Activated CD8-positive, alpha-beta memory T cell treated with anti-CD3 and anti-CD28 coated beads, Interleukin-2, amount 10 ng/mL, durations not matched to agents 7 days and 5 days (primary cell): ENCODE data around the gene SLC25A21. TPM values are rescaled to one million over a fixed set of nuclear protein-coding genes. Genes with fewer than 3 reads are reported as not detected.

Source experiments
- ATAC-seq: fragments of 150-1000 bp; cut with Tn5 transposase; one replicate; pipeline ENCODE4 v1.10.0; 2021; ENCODE audit warnings: moderate library complexity
- CTCF ChIA-PET: fragments of 350-600 bp; sonication (Branson Sonifier 250); formaldehyde crosslinking; loops from one replicate; lab custom pipeline; 2021; ENCODE audit warnings: antibody characterized with exemption; lab: Charles Lee
- DNase-seq: peaks from one replicate; pipeline ENCODE4 v3.0.0-alpha.2; 2020
- H3K27ac Mint-ChIP-seq: one replicate; pipeline ENCODE4 v1.8.0; 2021; ENCODE audit warnings: mild to moderate bottlenecking, mixed read lengths
- H3K27me3 Mint-ChIP-seq: one replicate; pipeline ENCODE4 v1.8.0; 2021; ENCODE audit warnings: mixed read lengths
- H3K36me3 Mint-ChIP-seq: one replicate; pipeline ENCODE4 v1.8.0; 2021; ENCODE audit warnings: mild to moderate bottlenecking, mixed read lengths
- H3K4me1 Mint-ChIP-seq: one replicate; pipeline ENCODE4 v1.8.0; 2021; ENCODE audit warnings: mixed read lengths
- H3K4me3 Mint-ChIP-seq: one replicate; pipeline ENCODE4 v1.8.0; 2021; ENCODE audit warnings: mild to moderate bottlenecking, moderate library complexity, mixed read lengths
- H3K9me3 Mint-ChIP-seq: one replicate; pipeline ENCODE4 v1.8.0; 2022; ENCODE audit warnings: low read depth, mixed read lengths
- total RNA-seq, 2 experiments: library from RNA; stranded (reverse); gene quantifications; one replicate each; pipeline ENCODE4 v1.2.3, GENCODE V29; 2021

SLC25A21 gene
- total RNA-seq, 2 experiments from 2014 or later = not detected

GRCh38 chr14:37023875-37024565, 148.4 kb downstream of the SLC25A21 start:
- H3K27me3 Mint-ChIP-seq = no peaks in the 10 kb centered on the region
- H3K27ac Mint-ChIP-seq = no peak overlapping the region
- no peaks in the 10 kb centered on the region for H3K36me3 Mint-ChIP-seq
- no peaks in the 10 kb centered on the region for H3K9me3 Mint-ChIP-seq
- H3K4me3 Mint-ChIP-seq = no peak overlapping the region
- CTCF ChIA-PET = no interaction called here
- no peak for ATAC-seq
- no peaks in the 10 kb centered on the region for H3K4me1 Mint-ChIP-seq
- DNase-seq = no peak

- Mint-ChIP-seq H3K27ac (no peak overlapping the region), H3K36me3 (no peaks in the 10 kb centered on the region), H3K27me3 (no peaks in the 10 kb centered on the region), H3K9me3 (peaks cover 9% of the 10 kb centered on the region), H3K4me1 (no peaks in the 10 kb centered on the region), H3K4me3 (no peak overlapping the region)
- CTCF ChIA-PET = no interaction called here
- ATAC-seq (no peak), DNase-seq (no peak)
These were observed 151.0 kb downstream of the SLC25A21 start for GRCh38 chr14:37021390-37021789.

- no peaks in the 10 kb centered on the region for H3K36me3 Mint-ChIP-seq
- no peak overlapping the region for H3K4me3 Mint-ChIP-seq
- H3K4me1 Mint-ChIP-seq = no peaks in the 10 kb centered on the region
- ATAC-seq (no peak), DNase-seq (no peak)
- peaks cover 9% of the 10 kb centered on the region for H3K9me3 Mint-ChIP-seq
- H3K27ac Mint-ChIP-seq = no peak overlapping the region
- H3K27me3 Mint-ChIP-seq = no peaks in the 10 kb centered on the region
- CTCF ChIA-PET = no interaction called here
These were observed 152.9 kb downstream of the SLC25A21 start for GRCh38 chr14:37019488-37019887.

- no peaks in the 10 kb centered on the region for H3K4me1 Mint-ChIP-seq
- H3K27me3 Mint-ChIP-seq = no peaks in the 10 kb centered on the region
- H3K36me3 Mint-ChIP-seq = no peaks in the 10 kb centered on the region
- no peak overlapping the region for H3K4me3 Mint-ChIP-seq
- DNase-seq (no peak), ATAC-seq (no peak)
- peaks cover 9% of the 10 kb centered on the region for H3K9me3 Mint-ChIP-seq
- CTCF ChIA-PET = no interaction called here
- no peak overlapping the region for H3K27ac Mint-ChIP-seq
These were observed 153.7 kb downstream of the SLC25A21 start for GRCh38 chr14:37018571-37019240.

GRCh38 chr14:37013078-37013477, 159.3 kb downstream of the SLC25A21 start:
- DNase-seq = no peak
- H3K36me3 Mint-ChIP-seq = no peaks in the 10 kb centered on the region
- no peak for ATAC-seq
- no peaks in the 10 kb centered on the region for H3K4me1 Mint-ChIP-seq
- H3K27me3 Mint-ChIP-seq = no peaks in the 10 kb centered on the region
- H3K4me3 Mint-ChIP-seq = no peak overlapping the region
- CTCF ChIA-PET = no interaction called here
- H3K9me3 Mint-ChIP-seq = peaks cover 5% of the 10 kb centered on the region
- no peak overlapping the region for H3K27ac Mint-ChIP-seq

- DNase-seq (no peak), ATAC-seq (no peak)
- no peaks in the 10 kb centered on the region for H3K9me3 Mint-ChIP-seq
- no peak overlapping the region for H3K27ac Mint-ChIP-seq
- H3K4me1 Mint-ChIP-seq = no peaks in the 10 kb centered on the region
- CTCF ChIA-PET = no interaction called here
- no peaks in the 10 kb centered on the region for H3K27me3 Mint-ChIP-seq
- no peak overlapping the region for H3K4me3 Mint-ChIP-seq
- no peaks in the 10 kb centered on the region for H3K36me3 Mint-ChIP-seq
These were observed 173.7 kb downstream of the SLC25A21 start for GRCh38 chr14:36998686-36999085.

GRCh38 chr14:36997843-36998242, 174.6 kb downstream of the SLC25A21 start:
- no peaks in the 10 kb centered on the region for H3K4me1 Mint-ChIP-seq
- no peak for ATAC-seq

GRCh38 chr14:36996857-36997590, 175.4 kb downstream of the SLC25A21 start:
- Mint-ChIP-seq H3K4me3 (no peak overlapping the region), H3K9me3 (no peaks in the 10 kb centered on the region), H3K4me1 (no peaks in the 10 kb centered on the region), H3K27me3 (no peaks in the 10 kb centered on the region), H3K27ac (no peak overlapping the region), H3K36me3 (no peaks in the 10 kb centered on the region)
- ATAC-seq (no peak), DNase-seq (no peak)
- CTCF ChIA-PET = no interaction called here

More at GRCh38 chr14:36997843-36998242, 174.6 kb downstream of the SLC25A21 start:
- H3K9me3 Mint-ChIP-seq = no peaks in the 10 kb centered on the region
- no peak for DNase-seq
- H3K4me3 Mint-ChIP-seq = no peak overlapping the region
- H3K36me3 Mint-ChIP-seq = no peaks in the 10 kb centered on the region
- no peaks in the 10 kb centered on the region for H3K27me3 Mint-ChIP-seq
- CTCF ChIA-PET = no interaction called here
- no peak overlapping the region for H3K27ac Mint-ChIP-seq

DNA sequence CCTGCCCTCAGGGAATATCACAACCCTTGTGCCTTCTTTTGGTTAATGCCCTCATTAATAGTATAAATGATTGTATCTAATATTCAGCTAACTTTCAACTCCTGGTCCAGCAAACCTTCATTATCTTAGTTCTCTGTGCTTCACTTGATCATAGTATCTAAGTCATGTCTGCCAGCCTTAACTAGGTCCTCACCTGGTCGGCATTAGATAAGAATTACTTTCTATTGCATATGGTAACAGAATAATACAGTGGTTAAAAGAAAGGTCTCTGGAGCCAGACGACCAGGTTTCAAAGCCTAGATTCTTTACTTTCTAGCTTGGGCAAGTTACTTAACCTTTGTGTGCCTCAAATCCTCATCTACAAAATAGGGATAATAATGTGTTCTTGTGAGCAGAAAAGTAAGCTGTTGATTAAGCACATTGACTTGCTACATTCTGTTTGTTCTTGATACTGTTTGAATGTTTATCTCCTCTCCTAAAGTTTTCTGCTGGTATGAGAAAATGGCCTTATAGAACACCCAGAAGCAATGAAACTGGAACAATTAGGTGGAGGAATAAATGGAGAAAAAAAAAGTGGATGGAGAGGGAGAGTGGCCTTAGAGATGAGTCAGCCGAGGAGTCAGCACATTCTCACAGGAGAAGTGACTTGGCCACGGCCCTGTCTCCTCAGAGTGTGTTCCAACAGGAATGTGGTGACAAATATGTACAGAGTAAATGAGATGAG, 176.1 kb downstream of the SLC25A21 start:
- Mint-ChIP-seq H3K9me3 (no peaks in the 10 kb centered on the region), H3K4me1 (no peaks in the 10 kb centered on the region), H3K27ac (no peak overlapping the region), H3K27me3 (no peaks in the 10 kb centered on the region), H3K36me3 (no peaks in the 10 kb centered on the region), H3K4me3 (no peak overlapping the region)
- ATAC-seq = no peak
- CTCF ChIA-PET = no interaction called here
- DNase-seq = no peak

DNA sequence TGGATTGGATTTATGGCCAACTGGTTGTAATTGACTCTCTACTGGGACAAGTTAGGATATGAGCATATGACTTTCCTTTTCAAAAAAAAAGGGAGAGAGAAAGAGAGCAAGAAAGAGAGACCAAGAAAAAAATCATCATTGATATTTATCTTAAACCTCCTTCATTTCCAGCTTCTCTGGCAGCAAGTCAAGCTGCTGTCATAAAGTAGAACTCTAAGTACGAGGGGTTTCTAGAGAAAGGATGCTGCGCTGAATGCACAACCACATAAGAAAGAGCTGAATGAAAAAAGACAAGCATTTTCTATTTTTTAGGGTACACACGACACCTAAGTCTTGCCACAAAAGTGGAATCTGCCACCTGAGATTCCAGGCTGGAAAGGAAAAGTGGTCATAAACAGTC, 182.6 kb downstream of the SLC25A21 start:
- Mint-ChIP-seq H3K4me1 (no peaks in the 10 kb centered on the region), H3K27me3 (no peaks in the 10 kb centered on the region), H3K27ac (no peak overlapping the region), H3K36me3 (no peaks in the 10 kb centered on the region), H3K4me3 (no peak overlapping the region), H3K9me3 (peaks cover 4% of the 10 kb centered on the region)
- DNase-seq (no peak), ATAC-seq (no peak)
- CTCF ChIA-PET = no interaction called here

DNA sequence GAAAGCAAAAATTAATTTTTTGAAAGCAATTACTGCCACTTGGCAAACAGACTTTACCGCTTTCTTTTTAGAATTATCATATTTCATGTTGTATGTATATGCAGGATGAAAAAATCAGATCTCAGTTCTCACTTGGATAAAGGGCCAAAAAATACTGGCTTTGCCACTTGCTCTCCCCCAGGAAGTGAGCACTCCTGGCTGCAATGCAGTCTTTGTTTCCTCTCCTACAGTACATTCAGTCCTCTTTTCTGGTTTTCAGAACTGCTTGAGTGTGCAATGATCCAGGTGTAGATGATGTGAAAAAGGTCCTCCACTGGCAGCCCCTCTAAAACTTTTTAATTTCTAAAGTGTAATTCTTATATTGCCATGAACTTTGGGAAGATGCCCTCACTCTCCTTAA, 183.4 kb downstream of the SLC25A21 start:
- no peak for ATAC-seq
- H3K36me3 Mint-ChIP-seq = no peaks in the 10 kb centered on the region
- H3K4me1 Mint-ChIP-seq = no peaks in the 10 kb centered on the region
- no peak for DNase-seq
- no peak overlapping the region for H3K27ac Mint-ChIP-seq
- no peak overlapping the region for H3K4me3 Mint-ChIP-seq
- H3K9me3 Mint-ChIP-seq = peaks cover 4% of the 10 kb centered on the region
- no peaks in the 10 kb centered on the region for H3K27me3 Mint-ChIP-seq
- CTCF ChIA-PET = no interaction called here

DNA sequence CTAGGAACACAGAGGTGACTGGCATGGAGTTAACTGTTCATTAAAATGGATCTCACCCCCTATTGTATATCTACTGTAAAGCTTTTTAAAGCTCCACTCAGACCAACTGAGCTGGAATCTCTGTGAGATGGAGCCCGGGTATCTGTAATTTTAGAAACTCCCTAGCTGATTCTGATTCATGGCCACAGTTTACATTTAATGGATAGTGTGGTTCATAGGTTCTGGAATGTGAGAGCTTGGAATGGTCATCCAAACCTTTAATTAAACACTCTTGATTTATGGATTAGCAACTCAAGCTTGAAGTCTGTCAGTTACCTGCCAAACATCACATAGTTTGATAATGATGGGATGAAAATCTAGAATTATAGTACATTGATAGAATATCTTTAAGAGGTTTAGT, 183.8 kb downstream of the SLC25A21 start:
- no peak overlapping the region for H3K4me3 Mint-ChIP-seq
- no peaks in the 10 kb centered on the region for H3K4me1 Mint-ChIP-seq
- H3K36me3 Mint-ChIP-seq = no peaks in the 10 kb centered on the region
- CTCF ChIA-PET = no interaction called here
- peaks cover 4% of the 10 kb centered on the region for H3K9me3 Mint-ChIP-seq
- no peak overlapping the region for H3K27ac Mint-ChIP-seq
- no peak for DNase-seq
- ATAC-seq = no peak
- H3K27me3 Mint-ChIP-seq = no peaks in the 10 kb centered on the region

DNA sequence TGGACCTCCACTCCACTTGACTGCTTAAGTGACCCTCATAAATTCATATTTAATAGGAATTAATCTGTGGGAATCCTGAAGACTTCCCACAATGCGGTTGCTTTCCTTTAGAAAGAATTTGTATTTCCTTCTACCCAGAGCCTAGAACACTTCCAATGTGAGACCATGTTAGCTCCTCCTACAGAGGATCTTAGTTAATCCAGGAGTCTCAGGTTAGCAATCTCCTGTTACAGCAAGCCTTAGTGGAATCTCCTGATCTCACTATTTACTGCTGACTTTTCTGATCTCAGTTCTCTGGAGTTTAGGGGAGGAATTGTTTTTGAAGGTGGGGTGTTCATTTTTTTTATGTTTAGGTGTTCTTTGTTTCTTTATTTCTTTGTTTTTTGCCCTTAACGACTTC, 186.0 kb downstream of the SLC25A21 start:
- Mint-ChIP-seq H3K36me3 (no peaks in the 10 kb centered on the region), H3K4me1 (no peaks in the 10 kb centered on the region), H3K9me3 (peaks cover 4% of the 10 kb centered on the region), H3K4me3 (no peak overlapping the region), H3K27me3 (no peaks in the 10 kb centered on the region), H3K27ac (no peak overlapping the region)
- no peak for DNase-seq
- CTCF ChIA-PET = no interaction called here
- no peak for ATAC-seq
